Measurements from ENCODE around the gene FBXL7. TPM values are rescaled to one million over a fixed set of nuclear protein-coding genes. Genes with fewer than 3 reads are reported as not detected.

FBXL7 gene
- polyA plus RNA-seq, 1 donor (not counting 4 experiments of a cell fraction or from before 2014, with no cell fraction given) = 0.22 TPM

DNA sequence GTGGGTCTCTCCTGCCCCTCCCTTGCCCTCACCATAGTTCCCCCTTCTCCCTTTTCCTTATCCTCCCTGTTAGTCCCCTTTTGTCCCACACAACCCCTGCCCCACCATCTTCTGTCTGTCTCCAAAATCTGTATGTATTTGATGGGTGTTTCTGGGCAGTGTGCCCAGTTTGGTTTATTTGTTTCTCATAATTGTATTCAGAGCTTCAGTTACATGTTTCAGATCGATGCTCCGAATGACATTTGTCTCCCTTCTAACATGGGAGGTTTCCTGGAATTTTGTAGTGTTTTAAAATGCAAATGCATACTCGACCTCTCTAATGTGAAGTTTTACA lies 22.2 kb downstream of the FBXL7 start:
- FAIRE-seq (no peak), DNase-seq (ENCODE audit: low read depth, low spot score) (no peak)
- H3K9me1 ChIP-seq (ENCODE audit: control insufficient read depth, extremely low read depth, insufficient read depth, low read length) = no peaks in the 10 kb centered on the region
- no peak overlapping the region for H3K27ac ChIP-seq (ENCODE audit: control insufficient read depth, insufficient read depth, low read length)
- H3K36me3 ChIP-seq (ENCODE audit: control insufficient read depth in 2 of 2, extremely low read depth in 1 of 2, insufficient read depth in 2 of 2, low read length in 2 of 2) = no peaks in the 10 kb centered on the region
- H4K20me1 ChIP-seq (ENCODE audit: control insufficient read depth, extremely low read depth, insufficient read depth, low read length) = no peaks in the 10 kb centered on the region
- H3K9ac ChIP-seq (ENCODE audit: control insufficient read depth, extremely low read depth, insufficient read depth, low read length) = no peak overlapping the region
- H3K4me2 ChIP-seq (ENCODE audit: control insufficient read depth, extremely low read depth, insufficient read depth, low read depth, low read length) = no peak overlapping the region
- no peaks in the 10 kb centered on the region for H3K4me1 ChIP-seq (ENCODE audit: control insufficient read depth, extremely low read depth, insufficient read depth, low read length)
- no peak overlapping the region for H2AFZ ChIP-seq (ENCODE audit: control insufficient read depth, low read length)
- no peaks in the 10 kb centered on the region for H3K79me2 ChIP-seq (ENCODE audit: control insufficient read depth, insufficient read depth, low read length)
- dilution Hi-C loops (cut with MboI; ENCODE audit: extremely low pct_ligation_motif_present, low sequenced_read_pairs) = no loop called here
- no peak overlapping the region for H3K4me3 ChIP-seq (ENCODE audit: control insufficient read depth in 2 of 3, extremely low read depth in 1 of 3, insufficient read depth in 2 of 3, low read depth in 1 of 3, low read length in 3 of 3)
- H3K27me3 ChIP-seq (ENCODE audit: control insufficient read depth, extremely low read depth, insufficient read depth, low read length) = no peaks in the 10 kb centered on the region
- TF ChIP-seq, protein P1, sequence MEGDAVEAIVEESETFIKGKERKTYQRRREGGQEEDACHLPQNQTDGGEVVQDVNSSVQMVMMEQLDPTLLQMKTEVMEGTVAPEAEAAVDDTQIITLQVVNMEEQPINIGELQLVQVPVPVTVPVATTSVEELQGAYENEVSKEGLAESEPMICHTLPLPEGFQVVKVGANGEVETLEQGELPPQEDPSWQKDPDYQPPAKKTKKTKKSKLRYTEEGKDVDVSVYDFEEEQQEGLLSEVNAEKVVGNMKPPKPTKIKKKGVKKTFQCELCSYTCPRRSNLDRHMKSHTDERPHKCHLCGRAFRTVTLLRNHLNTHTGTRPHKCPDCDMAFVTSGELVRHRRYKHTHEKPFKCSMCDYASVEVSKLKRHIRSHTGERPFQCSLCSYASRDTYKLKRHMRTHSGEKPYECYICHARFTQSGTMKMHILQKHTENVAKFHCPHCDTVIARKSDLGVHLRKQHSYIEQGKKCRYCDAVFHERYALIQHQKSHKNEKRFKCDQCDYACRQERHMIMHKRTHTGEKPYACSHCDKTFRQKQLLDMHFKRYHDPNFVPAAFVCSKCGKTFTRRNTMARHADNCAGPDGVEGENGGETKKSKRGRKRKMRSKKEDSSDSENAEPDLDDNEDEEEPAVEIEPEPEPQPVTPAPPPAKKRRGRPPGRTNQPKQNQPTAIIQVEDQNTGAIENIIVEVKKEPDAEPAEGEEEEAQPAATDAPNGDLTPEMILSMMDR (optimal IDR thresholded peaks at IDR 0.05 in 1 of 3, IDR thresholded peaks at IDR 0.05 in 1 of 3, conservative IDR thresholded peaks at IDR 0.05 in 1 of 3; ENCODE audit: extremely low read depth in 1 of 3, insufficient read depth in 2 of 3, low read length in 3 of 3) = no peak
- no peak for TF ChIP-seq EZH2 (IDR thresholded peaks at IDR 0.05; ENCODE audit: low read length)
- no peaks in the 10 kb centered on the region for H3K9me3 ChIP-seq (ENCODE audit: control insufficient read depth, low read depth, low read length)

DNA sequence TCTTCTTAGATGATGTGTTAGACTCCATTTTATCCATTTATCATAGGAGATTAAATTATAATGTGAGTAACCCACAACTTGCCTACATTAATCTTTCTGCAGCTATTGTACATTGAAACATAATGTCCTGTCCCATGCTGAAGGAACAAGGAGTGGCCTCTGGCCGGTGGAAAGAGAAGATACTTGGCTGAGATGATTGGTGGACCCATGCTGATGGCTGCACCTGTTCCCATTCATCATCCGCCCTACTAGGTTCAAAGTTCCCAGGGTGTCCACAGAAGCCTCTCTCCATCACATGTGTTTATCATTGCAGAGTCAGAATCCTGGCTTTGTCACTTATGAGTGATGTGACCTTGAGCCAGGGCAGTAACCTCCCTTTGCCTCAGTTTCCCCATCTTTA lies 24.7 kb downstream of the FBXL7 start:
- Histone ChIP-seq H3K9ac (ENCODE audit: control insufficient read depth, extremely low read depth, insufficient read depth, low read length) (no peak overlapping the region), H3K79me2 (ENCODE audit: control insufficient read depth, insufficient read depth, low read length) (no peaks in the 10 kb centered on the region), H3K9me1 (ENCODE audit: control insufficient read depth, extremely low read depth, insufficient read depth, low read length) (no peaks in the 10 kb centered on the region), H3K27ac (ENCODE audit: control insufficient read depth, insufficient read depth, low read length) (no peak overlapping the region), H3K4me2 (ENCODE audit: control insufficient read depth, extremely low read depth, insufficient read depth, low read depth, low read length) (no peak overlapping the region), H3K36me3 (ENCODE audit: control insufficient read depth in 2 of 2, extremely low read depth in 1 of 2, insufficient read depth in 2 of 2, low read length in 2 of 2) (no peaks in the 10 kb centered on the region), H4K20me1 (ENCODE audit: control insufficient read depth, extremely low read depth, insufficient read depth, low read length) (no peaks in the 10 kb centered on the region), H2AFZ (ENCODE audit: control insufficient read depth, low read length) (no peak overlapping the region), H3K27me3 (ENCODE audit: control insufficient read depth, extremely low read depth, insufficient read depth, low read length) (no peaks in the 10 kb centered on the region), H3K9me3 (ENCODE audit: control insufficient read depth, low read depth, low read length) (no peaks in the 10 kb centered on the region), H3K4me1 (ENCODE audit: control insufficient read depth, extremely low read depth, insufficient read depth, low read length) (no peaks in the 10 kb centered on the region), H3K4me3 (ENCODE audit: control insufficient read depth in 2 of 3, extremely low read depth in 1 of 3, insufficient read depth in 2 of 3, low read depth in 1 of 3, low read length in 3 of 3) (no peak overlapping the region)
- TF ChIP-seq, protein P1 (optimal IDR thresholded peaks at IDR 0.05 in 1 of 3, IDR thresholded peaks at IDR 0.05 in 1 of 3, conservative IDR thresholded peaks at IDR 0.05 in 1 of 3; ENCODE audit: extremely low read depth in 1 of 3, insufficient read depth in 2 of 3, low read length in 3 of 3) = no peak
- TF ChIP-seq EZH2 (IDR thresholded peaks at IDR 0.05; ENCODE audit: low read length) = no peak
- FAIRE-seq (no peak), DNase-seq (ENCODE audit: low read depth, low spot score) (no peak)
- dilution Hi-C loops (cut with MboI; ENCODE audit: extremely low pct_ligation_motif_present, low sequenced_read_pairs) = no loop called here
